Ishikawa (cell line): ENCODE data around the gene RFXANK.

Experiments
- CREB1 ChIP-seq: IDR thresholded peaks from 2 replicates; pipeline ENCODE4 v1.6.1; 2012; ENCODE audit warnings: low read depth
- REST ChIP-seq: IDR thresholded peaks from 2 replicates; pipeline ENCODE4 v1.6.1; 2012; ENCODE audit warnings: low read depth, mild to moderate bottlenecking
- USF1 ChIP-seq: IDR thresholded peaks from 2 replicates; pipeline ENCODE4 v1.6.1; 2012
- YY1 ChIP-seq: IDR thresholded peaks from 2 replicates; pipeline ENCODE4 v1.6.1; 2012; ENCODE audit warnings: low read depth

GRCh38 chr19:19154768-19155494, 37.1 kb upstream of the RFXANK start:
- TF ChIP-seq USF1 (no peak), REST (no peak), YY1 (no peak), CREB1 (no peak)
